PFSK-1 (cell line): ENCODE data around the gene CLEC2A.

Experiments used
- FOXP2 ChIP-seq: optimal IDR thresholded peaks from 2 replicates; pipeline ENCODE3; 2011; ENCODE audit warnings: borderline replicate concordance, control low read depth, inconsistent platforms; ENCODE audit not compliant: insufficient read depth; ENCODE audit errors: extremely low read length, extremely low read depth
- POLR2AphosphoS5 ChIP-seq: IDR thresholded peaks from 2 replicates; pipeline ENCODE4 v1.6.1; 2012; ENCODE audit warnings: low read depth, mild to moderate bottlenecking, control low read depth, low read length, moderate library complexity
- REST ChIP-seq, 2 experiments: IDR thresholded peaks; 2 replicates each; pipeline versions ENCODE4 v1.6.1 to v1.8.0; 2011 to 2012; ENCODE audit warnings: low read depth in 2 of 2, low read length in 2 of 2, control low read depth in 1 of 2, inconsistent platforms in 1 of 2, mild to moderate bottlenecking in 1 of 2, moderate library complexity in 1 of 2; ENCODE audit not compliant: insufficient read depth in 1 of 2
- SIN3A ChIP-seq: IDR thresholded peaks from 2 replicates; pipeline ENCODE4 v1.6.1; 2012; ENCODE audit warnings: mild to moderate bottlenecking, low read length, moderate library complexity, borderline replicate concordance; ENCODE audit not compliant: insufficient read depth
- TAF1 ChIP-seq: IDR thresholded peaks from 2 replicates; pipeline ENCODE4 v1.6.1; 2012; ENCODE audit warnings: low read length, control low read depth, borderline replicate concordance; ENCODE audit not compliant: insufficient read depth

CLEC2A gene

GRCh38 chr12:9910716-9911421, 21.3 kb downstream of the CLEC2A start:
- no peak for TF ChIP-seq FOXP2
- no peak for TF ChIP-seq REST (IDR thresholded peaks at IDR 0.05; ENCODE audit: insufficient read depth in 1 of 2, low read depth in 2 of 2, low read length in 2 of 2)
- no peak for TF ChIP-seq POLR2AphosphoS5
- TF ChIP-seq SIN3A, result no peak
- TF ChIP-seq TAF1, result no peak

- TF ChIP-seq FOXP2, result no peak
- no peak for TF ChIP-seq POLR2AphosphoS5
- TF ChIP-seq TAF1, result no peak
- no peak for TF ChIP-seq REST (IDR thresholded peaks at IDR 0.05; ENCODE audit: insufficient read depth in 1 of 2, low read depth in 2 of 2, low read length in 2 of 2)
- no peak for TF ChIP-seq SIN3A
Observed at GRCh38 chr12:9909724-9910123, 22.4 kb downstream of the CLEC2A start.

GRCh38 chr12:9908350-9908749, 23.8 kb downstream of the CLEC2A start:
- TF ChIP-seq SIN3A, result no peak
- TF ChIP-seq POLR2AphosphoS5, result no peak
- no peak for TF ChIP-seq TAF1

- TF ChIP-seq SIN3A (no peak), REST (IDR thresholded peaks at IDR 0.05; ENCODE audit: insufficient read depth in 1 of 2, low read depth in 2 of 2, low read length in 2 of 2) (no peak), TAF1 (no peak), POLR2AphosphoS5 (no peak), FOXP2 (no peak)
Observed at GRCh38 chr12:9907769-9908168, 24.4 kb downstream of the CLEC2A start.

- no peak for TF ChIP-seq SIN3A
- TF ChIP-seq REST (IDR thresholded peaks at IDR 0.05; ENCODE audit: insufficient read depth in 1 of 2, low read depth in 2 of 2, low read length in 2 of 2), result no peak
Observed at GRCh38 chr12:9906873-9907272, 25.3 kb downstream of the CLEC2A start.
